NCI-H526 treated with DMSO at 0.1 percent for 48 hours (cell line): Measurements from ENCODE around the gene KLHDC7A.
A peak's percentile ranks its signal among the peaks of the same experiment; 100 is the strongest.

Experiments
- DNase-seq: peaks from one replicate; lab custom pipeline; 2025; lab: John Stamatoyannopoulos, UW

KLHDC7A gene

GRCh38 chr1:18473195-18473815 is 7.4 kb upstream of the KLHDC7A start:
- DNase-seq: no peak

GRCh38 chr1:18474559-18475175 is 6.1 kb upstream of the KLHDC7A start:
- peak; percentile 85 for DNase-seq

- peak; percentile 58 for DNase-seq
Measured at GRCh38 chr1:18475234-18475905, 5.4 kb upstream of the KLHDC7A start.

GRCh38 chr1:18479454-18479853 is 1.3 kb upstream of the KLHDC7A start:
- DNase-seq: no peak

GRCh38 chr1:18481190-18481920 is 625 bp downstream of the KLHDC7A start:
- peak; percentile 80 for DNase-seq

GRCh38 chr1:18481921-18482701 is 1.4 kb downstream of the KLHDC7A start:
- DNase-seq: peak; percentile 43

- peak; percentile 46 for DNase-seq
Measured at GRCh38 chr1:18482721-18483425, 2.1 kb downstream of the KLHDC7A start.

- DNase-seq: no peak
Measured at GRCh38 chr1:18484276-18484675, 3.5 kb downstream of the KLHDC7A start.

- DNase-seq: no peak
Measured at GRCh38 chr1:18484721-18485120, 4.0 kb downstream of the KLHDC7A start.

GRCh38 chr1:18485227-18485626 is 4.5 kb downstream of the KLHDC7A start:
- DNase-seq: no peak

- DNase-seq: peak; percentile 44
Measured at GRCh38 chr1:18486195-18486594, 5.5 kb downstream of the KLHDC7A start.

GRCh38 chr1:18489417-18490143 is 8.8 kb downstream of the KLHDC7A start:
- no peak for DNase-seq

- no peak for DNase-seq
Measured at GRCh38 chr1:18491168-18491567, 10.4 kb downstream of the KLHDC7A start.

- DNase-seq: no peak
Measured at GRCh38 chr1:18494304-18494703, 13.6 kb downstream of the KLHDC7A start.

GRCh38 chr1:18495635-18496034 is 14.9 kb downstream of the KLHDC7A start:
- DNase-seq: no peak

- no peak for DNase-seq
Measured at GRCh38 chr1:18496056-18496455, 15.3 kb downstream of the KLHDC7A start.

- no peak for DNase-seq
Measured at GRCh38 chr1:18496497-18497235, 15.9 kb downstream of the KLHDC7A start.

GRCh38 chr1:18501833-18502232 is 21.1 kb downstream of the KLHDC7A start:
- DNase-seq: no peak

GRCh38 chr1:18504609-18505008 is 23.9 kb downstream of the KLHDC7A start:
- no peak for DNase-seq

GRCh38 chr1:18505666-18506065 is 24.9 kb downstream of the KLHDC7A start:
- DNase-seq: no peak
